Pancreas (tissue), 10 donors: ENCODE results near the gene KRTAP5-11. TPM values are rescaled to one million over a fixed set of nuclear protein-coding genes. Genes with fewer than 3 reads are reported as not detected.
"Not testable (repeated sequence)": the region's sequence is repeated elsewhere in the genome, so short reads cannot be mapped to it uniquely, and the experiment has no call there.

ENCODE experiments used
- ATAC-seq, 4 donors: fragments of 200-7000 bp; cut with Tn5 transposase; one replicate each; pipeline versions ENCODE4 v1.8.0 to v1.9.1; 2020; ENCODE audit warnings: mild to moderate bottlenecking in 4 of 4, moderate library complexity in 4 of 4
- DNase-seq, 6 donors: peaks; one replicate each; pipeline ENCODE4 v3.0.0-alpha.2; 2020
- FAIRE-seq: peaks from 2 replicates; lab custom pipeline; 2012; peaks lifted over from hg19 to GRCh38; lab: Jason Lieb, UNC
- H3K27ac ChIP-seq, 4 donors: fragments of 200-600 bp; sonication (generic); 1 replicate in 3 of 4; 2 replicates in 1 of 4; pipeline versions ENCODE4 v1.5.0 to v1.8.0; 2020
- H3K27me3 ChIP-seq, 4 donors: fragments of 200-600 bp; one replicate each; pipeline ENCODE4 v1.8.0; 2021
- H3K36me3 ChIP-seq, 3 donors: fragments of 200-600 bp; sonication (generic) in 1 of 3; one replicate each; pipeline versions ENCODE4 v1.5.0 to v1.8.0; 2020 to 2021
- H3K4me1 ChIP-seq, 3 donors: fragments of 200-600 bp; one replicate each; pipeline ENCODE4 v1.8.0; 2021
- H3K4me3 ChIP-seq, 4 donors: fragments of 200-600 bp; sonication (generic) in 2 of 4; one replicate each; pipeline versions ENCODE4 v1.5.0 to v1.8.0; 2020 to 2021
- H3K9me3 ChIP-seq, 4 donors: fragments of 200-600 bp; one replicate each; pipeline ENCODE4 v1.8.0; 2021
- CTCF ChIP-seq, 4 donors: fragments of 200-600 bp; sonication (generic) in 3 of 4; IDR thresholded peaks; one replicate each; pipeline versions ENCODE4 v1.5.0 to v1.8.0; 2021; ENCODE audit warnings: antibody characterized with exemption in 4 of 4
- WGBS, 2 donors: extraction: QIAGEN DNeasy Blood & Tissue Kit; methylation state at CpG; one replicate each; pipeline ENCODE4 v1.1.7; 2013; 5-methylcytosine and 5-hydroxymethylcytosine counted together
- intact Hi-C, 3 donors: fragments of 100-400 bp; cut with DNase I; formaldehyde crosslinking; loops; one replicate each; pipeline versions ENCODE4 v1.11.1 to v1.14.2; 2022
- polyA plus RNA-seq, 2 donors: library from polyadenylated mRNA; stranded (reverse); fragments of 200-250 nt; gene quantifications; one replicate each; pipeline ENCODE4 v1.2.3, GENCODE V29; 2013
- total RNA-seq, 6 donors: library from RNA; stranded (reverse); fragmentation: NEBNext Ultra II Directional in 4 of 6; extraction: Animal tissue kit (Norgen Biotek cat#: 25700) in 4 of 6; gene quantifications; one replicate each; pipeline versions ENCODE4 v1.2.1 to v1.2.4, GENCODE V29; 2021 to 2023
- donor health status: healthy with polysubstance abuse.
- donor health status: DM: no; HTN: no; CAD: no; lungs with moderate emphysema.
- donor health status: DM: no; HTN: no; CAD: no.
- donor health status: control.
- donor health status: control.
- donor health status: Bipolar disorder and iron deficiency.
- donor health status: DM: yes; HTN: yes; CAD: no.
- donor health status: DM: no; HTN: no; CAD: no.
- donor health status: DM: no; HTN: no; CAD: no.
- donor health status: DM: yes; HTN: yes; CAD: no.

Gene KRTAP5-11
- total and polyA plus RNA-seq, 8 donors = 0.28 TPM; not detected in 7

- ATAC-seq = no peak
- H3K4me1 ChIP-seq = no peaks in the 10 kb centered on the region
- no peak for FAIRE-seq
Observed at GRCh38 chr11:71544525-71545214, 38.0 kb downstream of the KRTAP5-11 start.

DNA sequence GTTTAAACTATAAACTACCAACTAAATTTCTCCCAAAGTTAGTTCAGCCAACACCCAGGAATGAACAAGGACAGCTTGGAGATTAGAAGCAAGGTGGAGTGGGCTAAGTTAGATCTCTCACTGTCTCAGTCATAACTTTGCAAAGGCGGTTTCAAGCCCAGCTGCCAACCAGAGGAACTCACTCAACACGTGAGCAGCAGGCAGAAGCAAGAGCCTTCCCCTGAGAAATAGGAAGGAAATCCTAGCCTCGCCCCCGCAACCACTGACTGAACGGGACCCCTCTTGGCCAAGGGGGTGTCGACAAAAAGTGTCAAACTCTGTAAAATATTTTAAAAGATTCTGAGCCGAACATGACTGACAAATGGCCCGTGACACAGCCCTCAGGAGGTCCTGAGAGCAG is 38.8 kb downstream of the KRTAP5-11 start:
- DNase-seq (no peak), FAIRE-seq (no peak), ATAC-seq (peak in 1 of 4 donors; percentile 52)
- Histone ChIP-seq H3K4me3 (no peak overlapping the region), H3K36me3 (no peaks in the 10 kb centered on the region), H3K4me1 (no peaks in the 10 kb centered on the region), H3K27me3 (no peaks in the 10 kb centered on the region), H3K9me3 (no peaks in the 10 kb centered on the region), H3K27ac (no peak overlapping the region)
- WGBS, 2 donors = 80 to 81% methylated on average over 8 of the region's 8 CpGs
- intact Hi-C loops = no loop called here
- TF ChIP-seq CTCF (IDR thresholded peaks at IDR 0.05) = no peak

More at GRCh38 chr11:71544525-71545214, 38.0 kb downstream of the KRTAP5-11 start:
- no peaks in the 10 kb centered on the region for H3K9me3 ChIP-seq
- intact Hi-C loops = no loop called here
- H3K27me3 ChIP-seq = no peaks in the 10 kb centered on the region
- no peak for TF ChIP-seq CTCF (IDR thresholded peaks at IDR 0.05)
- WGBS, 2 donors = 83 to 85% methylated on average over 6 of the region's 6 CpGs
- no peak for DNase-seq
- no peak overlapping the region for H3K27ac ChIP-seq
- H3K4me3 ChIP-seq = no peak overlapping the region
- H3K36me3 ChIP-seq = no peaks in the 10 kb centered on the region

GRCh38 chr11:71542879-71543777 is 39.5 kb downstream of the KRTAP5-11 start:
- 83 to 85% methylated on average over 15 of the region's 15 CpGs for WGBS, 2 donors
- H3K27me3 ChIP-seq = no peaks in the 10 kb centered on the region
- H3K4me3 ChIP-seq = no peak overlapping the region
- no peak for TF ChIP-seq CTCF (IDR thresholded peaks at IDR 0.05)
- no peak for FAIRE-seq
- H3K4me1 ChIP-seq = no peaks in the 10 kb centered on the region
- no peaks in the 10 kb centered on the region for H3K9me3 ChIP-seq
- no peak for ATAC-seq
- H3K27ac ChIP-seq = no peak overlapping the region
- H3K36me3 ChIP-seq = no peaks in the 10 kb centered on the region
- DNase-seq = no peak
- intact Hi-C loops = no loop called here

GRCh38 chr11:71542382-71542781 is 40.3 kb downstream of the KRTAP5-11 start:
- DNase-seq (no peak), FAIRE-seq (no peak), ATAC-seq (no peak)
- TF ChIP-seq CTCF (IDR thresholded peaks at IDR 0.05) = no peak
- Histone ChIP-seq H3K4me3 (no peak overlapping the region), H3K36me3 (no peaks in the 10 kb centered on the region), H3K4me1 (no peaks in the 10 kb centered on the region), H3K27ac (no peak overlapping the region), H3K27me3 (no peaks in the 10 kb centered on the region), H3K9me3 (no peaks in the 10 kb centered on the region)
- WGBS, 2 donors = 88 to 89% methylated on average over 7 of the region's 7 CpGs
- intact Hi-C loops = no loop called here

- H3K9me3 ChIP-seq, H3K27me3 ChIP-seq, DNase-seq, H3K27ac ChIP-seq, ATAC-seq, FAIRE-seq, intact Hi-C loops, H3K4me1 ChIP-seq, H3K4me3 ChIP-seq, H3K36me3 ChIP-seq: not testable (repeated sequence)
- 90 to 92% methylated on average over 9 of the region's 9 CpGs for WGBS, 2 donors
Observed at GRCh38 chr11:71540521-71541304, 42.0 kb downstream of the KRTAP5-11 start.

DNA sequence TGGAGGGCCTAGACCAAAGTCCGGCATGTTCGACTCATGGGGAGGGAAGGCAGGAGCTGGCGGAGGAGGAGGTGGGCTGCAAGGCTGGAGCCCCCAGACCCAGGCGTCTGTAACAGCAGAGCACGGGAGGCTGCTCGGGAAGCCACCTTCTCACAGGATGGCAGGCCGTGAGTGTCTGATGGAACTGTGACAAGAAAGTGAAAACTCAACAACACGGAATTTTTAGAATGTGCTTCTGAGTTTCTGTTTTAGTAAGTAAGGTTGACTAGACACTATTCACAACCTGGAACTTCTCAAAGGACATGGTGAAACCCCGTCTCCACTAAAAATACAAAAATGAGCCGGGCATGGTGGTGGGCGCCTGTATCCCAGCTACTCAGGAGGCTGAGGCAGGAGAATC is 42.7 kb downstream of the KRTAP5-11 start:
- H3K36me3 ChIP-seq, ATAC-seq, H3K27ac ChIP-seq, H3K9me3 ChIP-seq, H3K27me3 ChIP-seq, FAIRE-seq, intact Hi-C loops, H3K4me1 ChIP-seq, DNase-seq, H3K4me3 ChIP-seq: not testable (repeated sequence)
- WGBS, 2 donors = 90 to 96% methylated on average over 11 of the region's 11 CpGs
